Fibroblast of skin of scalp (primary cell): Measurements from ENCODE around the gene SLC25A13.

Experiments used
- DNase-seq: peaks from one replicate; pipeline ENCODE4 v3.0.0-alpha.2; 2013

SLC25A13 gene

DNA sequence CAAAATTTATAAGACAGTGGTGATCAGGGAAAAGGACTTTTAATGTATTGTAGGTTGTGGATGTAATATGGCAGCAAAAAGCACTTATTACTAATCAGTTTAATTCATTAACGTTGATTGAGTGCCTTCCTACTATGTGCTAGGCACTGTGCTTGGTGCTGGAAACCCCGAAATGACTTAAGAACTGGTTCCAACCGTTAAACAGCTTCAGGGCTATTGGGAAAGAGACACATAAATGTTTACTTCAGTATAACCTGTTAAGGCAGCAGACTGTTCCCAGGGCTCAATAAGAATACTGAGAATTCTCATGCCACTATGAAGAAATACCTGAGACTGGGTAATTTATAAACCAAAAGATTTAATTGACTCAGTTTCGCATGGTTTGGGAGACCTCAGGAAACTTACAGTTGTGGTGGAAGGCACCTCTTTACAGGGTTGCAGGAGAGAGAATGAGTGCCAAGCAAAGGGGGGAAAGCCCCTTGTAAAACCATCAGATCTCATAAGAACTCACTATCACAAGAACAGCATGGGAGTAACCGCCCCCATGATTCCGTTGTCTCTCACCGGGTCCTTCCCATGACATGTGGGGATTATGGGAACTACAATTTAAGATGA lies 1.1 kb upstream of the SLC25A13 start:
- no peak for DNase-seq

DNA sequence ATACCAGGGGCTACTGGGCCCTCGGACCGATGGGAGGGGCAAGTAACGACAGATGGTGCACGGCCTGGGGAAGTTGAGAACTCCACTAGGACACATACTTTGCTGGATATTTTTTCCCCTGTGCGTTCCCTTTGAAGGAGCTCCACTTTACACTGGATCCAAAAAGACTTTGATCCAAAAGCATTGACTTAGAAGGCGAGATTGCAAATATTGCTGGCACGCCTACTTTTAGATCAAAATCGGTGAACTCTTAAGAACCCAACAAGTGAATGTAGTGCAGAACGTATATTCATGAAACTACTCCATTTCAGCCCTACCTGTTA lies 436 bp upstream of the SLC25A13 start:
- DNase-seq, result no peak

DNA sequence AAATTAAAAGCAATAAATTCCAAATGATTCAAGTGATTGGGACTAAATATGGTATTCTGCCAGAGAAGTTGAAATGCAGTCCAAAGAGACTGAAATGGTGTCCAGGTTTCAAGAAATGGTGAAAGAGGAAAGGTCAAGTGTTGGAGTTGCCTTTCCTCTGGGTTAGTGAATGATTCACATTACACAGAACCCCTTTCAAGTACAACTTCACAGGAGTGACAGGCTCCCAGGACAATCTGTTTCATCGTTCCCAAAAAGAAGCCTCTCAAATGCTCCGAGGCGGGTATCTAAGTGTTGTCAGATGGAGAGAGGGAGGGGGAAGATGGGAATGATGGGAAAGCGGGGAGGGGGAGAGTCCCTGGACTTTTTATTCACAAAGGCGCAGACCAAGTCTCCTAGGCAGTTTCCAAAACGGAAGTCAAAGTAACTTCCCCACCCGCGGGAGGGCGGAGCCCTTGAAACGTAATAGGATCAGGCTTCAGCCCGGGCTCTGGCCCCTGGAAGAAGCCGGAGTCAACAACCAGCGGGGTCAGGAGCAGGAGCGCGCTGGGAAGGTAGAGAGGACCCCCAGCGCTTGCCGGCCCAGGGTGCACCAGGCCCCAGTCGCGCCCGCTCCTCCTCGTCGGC lies 754 bp downstream of the SLC25A13 start:
- peak; percentile 84 for DNase-seq

DNA sequence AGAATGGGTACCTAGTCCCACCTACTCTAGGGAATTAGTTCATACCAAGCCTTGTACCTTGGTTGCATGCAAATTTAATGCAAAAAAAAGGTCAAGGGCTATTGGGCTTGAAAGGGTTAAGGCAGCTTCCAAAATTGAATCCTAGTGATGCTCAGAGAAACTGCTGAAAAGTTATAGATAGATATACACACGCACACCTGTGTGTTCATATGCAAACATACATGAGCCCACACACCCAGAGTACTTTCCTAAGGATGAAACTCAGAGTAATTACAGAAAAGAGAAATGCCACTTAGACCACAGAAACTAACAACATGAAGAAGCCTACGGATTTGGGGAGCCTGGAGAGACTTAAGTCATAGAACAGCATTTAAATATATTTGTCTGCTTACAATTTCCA lies 1.5 kb downstream of the SLC25A13 start:
- DNase-seq, result no peak

DNA sequence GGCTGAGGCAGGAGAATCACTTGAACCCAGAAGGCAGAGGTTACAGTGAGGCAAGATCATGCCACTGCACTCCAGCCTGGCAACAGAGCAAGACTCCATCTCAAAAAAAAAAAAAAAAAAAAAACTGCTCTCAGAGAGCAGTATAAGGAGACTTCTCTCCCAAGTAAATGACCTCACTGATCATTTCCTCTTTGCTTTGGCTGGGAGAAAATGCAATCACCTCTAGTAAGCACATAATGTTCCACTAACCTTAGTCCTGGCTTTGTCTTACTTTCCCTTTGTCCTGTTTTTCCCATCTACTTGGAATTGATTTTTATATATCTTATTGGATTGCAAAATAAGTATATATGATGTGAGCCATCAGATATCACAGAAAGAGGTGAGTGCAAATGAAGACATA lies 2.5 kb downstream of the SLC25A13 start:
- no peak for DNase-seq

DNA sequence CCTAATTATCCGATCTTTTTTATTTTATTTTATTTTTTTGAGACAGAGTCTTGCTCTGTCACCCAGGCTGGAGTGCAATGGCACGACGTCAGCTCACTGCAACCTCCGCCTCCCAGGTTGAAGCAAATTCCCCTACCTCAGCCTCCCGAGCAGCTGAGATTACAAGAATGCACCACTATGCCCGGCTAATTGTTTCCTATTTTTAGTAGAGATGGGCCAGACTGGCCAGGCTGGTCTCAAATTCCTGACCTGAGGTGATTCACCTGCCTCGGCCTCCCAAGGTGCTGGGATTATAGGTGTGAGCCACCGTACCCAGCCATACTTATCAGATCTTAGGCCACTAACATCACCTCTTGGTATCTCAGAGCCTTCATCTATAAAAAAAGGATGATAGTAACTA lies 4.9 kb downstream of the SLC25A13 start:
- no peak for DNase-seq

DNA sequence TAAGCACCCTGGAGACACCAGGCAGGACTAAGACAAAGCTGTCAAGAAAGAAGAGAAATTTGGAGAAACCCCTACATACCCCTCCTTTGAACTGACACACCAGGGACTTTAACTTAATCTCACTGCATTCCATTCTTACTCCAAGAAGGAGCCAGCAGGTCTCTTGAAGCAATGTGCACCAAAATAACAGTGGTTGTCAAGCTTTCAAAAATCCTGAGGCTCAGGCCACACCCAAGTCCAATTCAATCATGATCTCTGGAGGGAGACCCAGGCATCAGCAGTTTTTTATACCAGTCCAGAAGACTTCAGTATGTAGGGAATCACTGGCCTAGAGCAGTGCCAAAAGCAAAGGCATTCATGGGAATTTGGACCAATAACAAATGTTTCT lies 6.8 kb downstream of the SLC25A13 start:
- no peak for DNase-seq

DNA sequence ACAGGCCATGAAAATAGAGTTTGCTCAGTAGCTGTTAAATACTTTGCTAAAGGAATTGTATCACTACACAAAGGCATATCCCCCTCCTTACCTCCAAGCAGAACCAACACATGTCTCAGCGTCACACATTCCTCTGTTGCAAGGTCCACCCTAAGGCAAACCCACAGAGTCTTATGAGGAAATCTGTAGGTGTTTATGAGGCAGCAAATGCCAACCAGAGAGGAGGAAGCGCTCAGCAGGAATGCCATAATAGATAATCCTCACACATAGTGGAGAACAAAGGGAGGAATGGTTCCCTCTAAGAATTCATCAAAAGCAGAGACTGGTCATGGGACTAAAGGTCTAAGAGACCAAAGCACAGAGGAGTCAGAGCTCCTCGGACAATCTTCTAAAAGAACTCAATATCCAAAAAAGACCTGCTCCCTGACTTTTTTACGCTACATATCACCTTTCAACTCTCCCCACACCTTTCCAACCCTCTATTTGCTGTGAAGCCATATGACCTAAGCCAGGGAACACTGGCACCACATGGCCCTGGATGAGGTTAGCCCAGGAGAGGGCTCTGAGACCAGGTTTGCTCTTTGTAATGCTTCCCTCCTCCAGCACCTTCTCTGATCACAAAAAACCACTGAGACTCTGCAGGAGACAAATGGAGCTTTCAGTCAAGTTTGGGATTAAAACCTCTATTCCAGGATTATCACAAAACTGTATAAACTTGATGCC lies 7.3 kb downstream of the SLC25A13 start:
- no peak for DNase-seq

DNA sequence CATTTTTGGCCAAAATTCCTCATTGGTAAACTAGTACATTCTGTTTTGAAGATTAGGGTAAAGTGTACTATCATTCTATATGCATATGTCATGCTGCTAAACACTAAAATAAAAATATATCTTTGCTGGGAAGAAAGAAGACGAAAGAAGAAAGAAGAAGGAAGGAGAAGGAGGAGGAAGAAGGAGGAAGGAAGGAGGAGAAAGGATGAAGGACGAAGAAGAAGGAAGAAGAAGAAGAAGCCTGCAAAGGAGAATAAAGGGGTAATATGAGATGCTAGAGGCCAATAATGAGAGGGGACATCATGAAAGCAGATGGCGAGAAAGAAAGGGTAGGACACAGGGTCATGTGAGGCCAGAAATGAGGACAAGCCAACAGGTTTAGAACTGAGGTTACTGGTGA lies 8.0 kb downstream of the SLC25A13 start:
- no peak for DNase-seq

DNA sequence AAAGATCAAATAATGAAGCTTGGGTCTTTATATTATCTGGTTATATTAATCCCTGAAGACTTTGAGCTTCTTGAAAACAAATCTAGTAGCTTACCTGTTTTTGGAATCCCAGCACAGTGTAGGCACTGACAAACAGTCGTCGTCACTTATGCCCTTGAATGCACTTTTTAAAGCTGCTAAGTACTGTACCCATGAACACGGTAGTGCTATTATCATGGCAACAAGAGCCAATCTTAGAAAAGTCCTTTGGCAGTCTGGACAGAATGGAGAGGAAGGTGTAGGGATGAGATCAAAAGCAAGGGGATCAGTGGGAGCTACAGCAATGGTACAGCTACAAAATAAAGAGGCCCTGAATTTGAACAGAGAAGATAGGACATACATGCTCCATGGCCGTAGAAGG lies 9.4 kb downstream of the SLC25A13 start:
- no peak for DNase-seq

DNA sequence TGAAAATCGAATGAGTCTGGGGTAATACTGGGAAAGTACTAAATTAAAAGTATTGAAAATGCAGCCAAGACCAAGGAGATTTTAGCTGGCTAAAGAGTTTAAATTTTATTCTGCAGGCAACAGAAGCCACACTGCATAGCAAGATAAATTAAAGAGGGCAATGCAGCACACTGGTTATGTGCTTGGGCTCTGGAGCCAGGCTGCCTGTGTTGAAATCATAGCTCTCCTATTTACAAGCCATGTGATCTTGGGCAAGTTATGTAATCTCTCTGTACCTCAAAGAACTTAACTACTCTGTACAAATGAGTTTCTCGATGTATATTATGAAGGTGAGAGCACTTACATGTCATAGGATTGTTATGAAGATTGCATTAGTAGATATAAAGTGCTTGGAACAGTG lies 9.9 kb downstream of the SLC25A13 start:
- DNase-seq, result no peak

DNA sequence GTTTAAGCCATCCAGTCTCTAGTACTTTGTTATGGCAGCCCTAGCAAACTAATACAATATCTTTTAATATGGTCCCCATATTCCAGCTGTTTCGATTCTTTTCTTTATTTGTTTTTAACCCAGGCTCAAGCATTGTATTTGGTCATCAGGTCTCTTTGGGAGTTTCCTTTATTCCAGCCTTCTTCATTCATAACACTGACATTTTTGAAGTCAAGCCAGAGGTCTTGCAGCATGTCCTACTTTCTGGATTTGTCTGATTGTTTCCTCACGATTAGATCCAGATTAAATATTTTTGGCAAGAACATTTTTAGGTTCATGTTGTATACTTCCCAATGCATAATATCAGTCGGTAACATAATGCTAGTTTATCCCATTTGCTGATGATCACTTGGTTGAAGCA lies 11.8 kb downstream of the SLC25A13 start:
- DNase-seq, result no peak

DNA sequence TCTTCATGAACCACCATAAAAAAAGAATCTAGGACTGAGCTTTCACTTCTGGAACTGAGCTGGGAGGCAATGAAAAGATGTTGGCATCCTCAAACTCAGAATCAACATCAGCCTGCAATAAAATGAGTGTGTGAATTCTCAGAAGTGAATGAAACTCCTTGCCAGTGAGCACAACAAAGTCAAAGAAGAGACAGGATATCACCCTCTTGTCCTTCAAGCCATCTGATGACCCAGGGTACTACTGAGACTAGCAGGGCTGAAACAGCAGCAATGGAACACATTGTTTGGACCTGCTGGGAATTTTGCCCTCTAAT lies 13.0 kb downstream of the SLC25A13 start:
- no peak for DNase-seq

DNA sequence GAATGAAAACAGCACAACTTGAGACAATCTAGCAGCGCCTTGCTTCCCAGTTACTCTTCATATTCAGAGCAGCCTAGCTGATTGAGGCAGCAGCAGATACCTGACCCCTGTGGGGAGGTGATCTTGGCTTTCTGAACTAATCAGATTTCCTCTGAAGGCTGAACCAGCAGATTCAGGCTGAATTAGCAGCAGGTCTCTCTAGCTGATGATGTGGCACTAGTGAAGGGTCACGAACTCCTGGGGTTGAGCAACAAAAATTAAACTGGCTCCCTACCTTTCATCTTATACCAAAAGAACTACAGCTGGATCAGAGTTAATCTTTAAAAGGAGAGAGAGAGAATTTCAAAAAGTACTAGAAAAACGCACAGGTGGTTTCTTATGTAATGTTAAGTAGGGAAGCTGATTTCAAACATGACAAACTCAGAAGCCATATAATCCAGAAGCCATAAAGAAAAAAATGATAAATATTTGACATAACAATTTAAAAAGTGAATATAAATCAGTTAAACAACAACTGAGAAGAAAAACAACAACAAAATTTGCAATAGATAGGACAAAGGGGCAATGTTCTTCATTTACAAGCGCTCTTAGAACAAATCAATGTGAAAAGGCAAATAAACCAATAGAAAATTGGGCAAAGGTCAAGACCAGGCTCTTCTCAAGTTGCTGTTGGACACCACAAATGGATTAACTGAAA lies 13.5 kb downstream of the SLC25A13 start:
- DNase-seq, result no peak

DNA sequence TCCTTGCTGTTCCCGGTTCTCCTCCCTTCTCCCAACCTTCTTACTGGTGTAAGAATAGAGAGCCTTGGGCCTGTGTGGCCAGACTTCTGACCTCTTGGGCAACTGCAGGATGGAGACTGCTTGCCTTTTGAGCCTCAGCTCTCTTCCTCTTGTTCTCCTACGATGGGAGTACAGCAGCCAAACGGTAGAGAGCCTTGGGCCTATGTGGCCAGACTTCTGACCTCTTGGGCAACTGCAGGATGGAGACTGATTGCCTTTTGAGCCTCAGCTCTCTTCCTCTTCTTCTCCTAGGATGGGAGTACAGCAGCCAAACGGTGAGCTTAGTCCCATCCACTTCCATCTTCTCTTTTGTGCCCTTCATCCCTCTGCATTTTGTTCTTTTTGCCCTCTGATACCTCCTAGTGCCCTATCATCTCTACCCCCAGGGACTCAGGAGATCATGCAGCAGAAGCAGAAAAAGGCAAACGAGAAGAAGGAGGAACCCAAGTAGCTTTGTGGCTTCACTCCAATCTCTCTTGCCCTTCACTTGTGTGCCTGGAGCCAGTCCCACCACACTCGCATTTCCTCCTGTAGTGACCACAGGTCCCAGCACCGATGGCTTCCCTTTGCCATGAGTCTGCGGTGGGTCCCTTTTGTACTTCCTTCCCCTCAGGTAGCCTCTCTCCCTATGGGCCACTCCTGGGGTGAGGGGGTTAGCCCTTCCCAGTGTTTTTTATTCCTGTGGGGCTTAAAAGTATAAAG lies 15.3 kb downstream of the SLC25A13 start:
- DNase-seq, result no peak

DNA sequence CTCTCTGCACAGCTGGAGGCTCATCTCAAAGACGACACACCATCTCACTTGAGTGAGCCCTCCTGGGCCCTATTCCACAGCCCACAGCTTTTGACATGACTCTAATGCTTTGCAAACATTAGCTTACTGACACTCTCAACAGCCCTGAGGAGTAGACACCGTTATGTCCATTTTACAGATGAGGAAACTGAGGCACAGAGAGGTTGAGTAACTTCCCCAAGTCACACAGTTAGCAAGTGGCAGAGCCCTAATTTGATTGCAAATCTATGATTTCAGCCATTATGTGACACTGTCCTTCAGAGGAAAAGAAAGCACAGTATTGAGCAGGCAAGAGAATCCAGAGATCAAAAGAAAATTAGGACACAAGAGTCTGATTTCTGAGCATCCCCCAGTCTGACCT lies 16.0 kb downstream of the SLC25A13 start:
- DNase-seq, result no peak

DNA sequence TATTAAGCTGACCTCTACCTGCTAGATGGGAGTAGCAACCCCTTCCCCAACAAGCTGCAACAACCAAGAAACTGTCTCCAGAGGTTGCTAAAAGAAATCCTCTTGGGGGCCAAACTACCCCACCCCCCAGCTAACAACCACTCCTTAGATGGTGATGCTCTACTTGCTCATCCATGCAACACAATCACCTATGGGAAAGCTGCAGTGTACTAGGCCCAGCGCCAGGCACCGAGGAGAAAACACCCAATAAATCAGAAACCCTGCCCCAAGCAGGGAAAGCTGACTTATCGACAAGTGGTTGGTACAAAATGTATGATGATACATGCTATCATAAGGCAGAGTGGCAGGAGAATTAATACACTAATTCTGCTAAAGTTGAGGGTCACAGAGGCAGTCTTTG lies 17.3 kb downstream of the SLC25A13 start:
- DNase-seq, result no peak

DNA sequence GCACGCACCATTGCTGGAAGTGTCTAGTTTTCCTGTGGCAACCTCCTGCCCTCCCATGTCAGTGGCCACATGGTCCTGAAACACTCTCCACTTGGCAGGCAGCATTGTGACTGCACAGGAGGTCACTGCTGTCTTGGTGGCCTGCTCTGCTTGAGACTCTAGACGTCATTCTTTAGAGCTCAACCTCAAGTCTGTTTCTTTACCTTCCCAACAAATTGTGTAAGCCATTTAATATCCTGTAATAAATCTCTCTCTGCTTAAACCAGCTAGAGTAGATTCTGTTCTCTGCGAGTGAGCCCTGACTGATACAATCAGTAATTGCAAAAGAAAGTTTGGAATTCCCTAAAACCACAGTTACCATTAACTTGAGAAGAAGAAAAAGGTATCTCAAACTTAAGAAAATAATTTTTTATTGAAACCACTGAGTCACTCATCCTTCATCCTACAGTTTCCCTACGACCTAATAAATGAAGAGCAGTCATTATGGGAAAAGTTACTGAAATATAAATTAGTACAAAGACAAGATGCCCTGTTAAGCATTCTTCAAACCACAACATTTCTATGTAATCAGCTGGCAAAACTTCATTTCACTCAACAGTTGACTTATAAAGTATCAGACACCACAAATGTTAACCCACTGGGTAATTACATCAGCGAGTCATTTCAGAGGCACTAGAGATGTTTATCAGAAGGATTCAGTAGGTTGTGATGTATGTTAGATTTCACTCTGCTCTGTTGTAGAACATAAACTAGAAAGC lies 18.0 kb downstream of the SLC25A13 start:
- DNase-seq, result peak; percentile 80

DNA sequence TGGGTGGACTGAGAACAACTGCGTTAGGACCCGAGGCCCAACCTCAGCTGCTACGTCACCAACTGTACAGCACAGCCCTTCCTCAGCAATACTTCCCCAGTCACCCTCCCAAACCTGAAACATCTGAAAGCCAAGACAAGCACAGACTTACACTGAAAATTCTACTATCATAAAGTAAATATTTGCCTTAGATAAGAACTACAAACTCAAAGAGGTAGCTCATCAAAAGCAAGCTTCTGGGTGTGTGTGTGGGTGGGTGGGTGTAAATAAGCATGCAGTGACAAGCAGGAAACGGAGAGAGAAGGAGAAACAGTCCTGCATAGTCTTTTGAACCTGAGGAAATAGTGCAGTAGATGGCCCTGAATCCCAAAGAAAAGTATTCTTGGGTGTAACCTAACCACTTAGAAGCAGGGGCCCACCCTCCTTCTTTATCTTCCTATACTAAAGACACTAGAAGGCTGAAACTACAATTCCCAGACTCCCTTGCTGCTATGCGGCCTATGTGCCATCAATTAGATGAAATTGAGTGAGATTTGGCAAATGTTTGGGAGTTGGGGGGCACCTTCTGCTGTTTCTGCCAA lies 18.7 kb downstream of the SLC25A13 start:
- DNase-seq, result no peak

DNA sequence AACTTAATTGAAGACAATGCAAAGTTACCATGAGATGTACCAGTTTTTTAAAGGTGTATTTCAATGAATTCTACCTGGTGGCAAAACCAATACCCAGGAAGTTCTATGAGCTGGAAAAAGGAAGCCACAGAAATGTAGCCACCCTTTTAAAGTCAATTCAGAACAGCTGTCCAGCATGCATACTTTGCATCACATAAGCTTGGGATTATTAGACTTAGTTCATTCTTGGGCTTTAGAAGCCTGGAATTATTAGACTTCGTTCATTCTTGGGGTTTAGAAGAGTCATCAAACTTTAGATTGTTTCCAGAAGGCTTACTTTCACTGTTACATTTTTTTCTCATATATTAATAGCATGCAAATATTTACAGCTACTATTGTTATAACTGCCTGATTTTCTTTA lies 20.9 kb downstream of the SLC25A13 start:
- DNase-seq, result peak; percentile 75

DNA sequence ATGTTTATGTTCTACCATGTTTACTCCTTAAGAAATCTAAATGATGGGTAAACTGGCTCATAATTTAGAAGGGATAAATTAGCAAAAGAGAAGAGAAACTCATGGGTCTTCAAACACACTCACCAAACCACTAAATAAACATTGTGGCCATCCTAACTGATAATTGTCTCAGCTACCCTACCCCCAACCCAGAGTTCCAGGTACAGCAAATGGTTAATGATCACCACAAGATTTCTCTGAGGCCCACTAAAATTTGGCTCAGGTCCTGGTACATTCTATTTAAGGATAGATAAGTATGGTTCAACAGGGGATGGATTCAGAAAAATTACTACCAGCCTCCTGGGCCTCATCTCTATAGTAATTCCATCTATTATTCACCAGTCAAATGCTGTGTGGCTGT lies 21.4 kb downstream of the SLC25A13 start:
- peak; percentile 16 for DNase-seq

DNA sequence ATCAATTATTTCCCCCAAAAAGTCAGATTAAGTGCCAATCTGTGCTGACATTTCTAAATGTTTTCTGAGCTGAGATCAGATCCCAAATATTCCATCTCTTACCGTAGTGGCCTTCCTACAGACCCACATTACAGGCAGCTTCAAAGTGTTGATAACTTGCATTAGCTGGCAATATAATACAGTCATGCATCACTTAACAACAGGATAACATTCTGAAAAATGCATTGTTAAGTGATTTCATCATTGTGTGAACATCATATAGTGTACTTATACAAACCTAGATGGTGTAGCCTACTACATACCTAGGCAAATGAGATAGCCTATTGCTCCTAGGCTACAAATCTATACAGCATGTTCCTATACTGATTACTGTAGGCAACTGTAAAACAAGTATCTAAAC lies 22.4 kb downstream of the SLC25A13 start:
- DNase-seq, result no peak
